Ectodermal cell (in vitro differentiated cells): ENCODE results near the gene CEP295NL.
"Not testable (repeated sequence)": the region's sequence is repeated elsewhere in the genome, so short reads cannot be mapped to it uniquely, and the experiment has no call there.

Experiments
- H3K27ac ChIP-seq: 2 replicates; pipeline ENCODE4 v1.7.0; 2013; ENCODE audit warnings: mild to moderate bottlenecking, low read depth, low read length; ENCODE audit not compliant: insufficient read depth, poor library complexity, severe bottlenecking
- H3K27me3 ChIP-seq: 2 replicates; pipeline ENCODE4 v1.7.0; 2013; ENCODE audit warnings: mild to moderate bottlenecking, low read length; ENCODE audit not compliant: insufficient read depth, control insufficient read depth, poor library complexity, severe bottlenecking
- H3K36me3 ChIP-seq: one replicate; pipeline ENCODE4 v1.7.0; 2013; ENCODE audit warnings: low read length; ENCODE audit not compliant: control insufficient read depth, insufficient read depth
- H3K4me1 ChIP-seq: one replicate; pipeline ENCODE4 v1.7.0; 2013; ENCODE audit warnings: low read length; ENCODE audit not compliant: control insufficient read depth, insufficient read depth
- H3K4me3 ChIP-seq: 2 replicates; pipeline ENCODE4 v1.7.0; 2013; ENCODE audit warnings: low read depth, low read length, control low read depth; ENCODE audit not compliant: insufficient read depth
- H3K9me3 ChIP-seq: 2 replicates; pipeline ENCODE4 v1.7.0; 2013; ENCODE audit warnings: mild to moderate bottlenecking, low read length, moderate library complexity; ENCODE audit not compliant: control insufficient read depth
- WGBS, 2 experiments: methylation state at CpG; one replicate each; pipeline ENCODE4 v1.1.7; 2013; ENCODE audit warnings: missing lambda C conversion rate in 2 of 2; 5-methylcytosine and 5-hydroxymethylcytosine counted together

The CEP295NL gene

DNA sequence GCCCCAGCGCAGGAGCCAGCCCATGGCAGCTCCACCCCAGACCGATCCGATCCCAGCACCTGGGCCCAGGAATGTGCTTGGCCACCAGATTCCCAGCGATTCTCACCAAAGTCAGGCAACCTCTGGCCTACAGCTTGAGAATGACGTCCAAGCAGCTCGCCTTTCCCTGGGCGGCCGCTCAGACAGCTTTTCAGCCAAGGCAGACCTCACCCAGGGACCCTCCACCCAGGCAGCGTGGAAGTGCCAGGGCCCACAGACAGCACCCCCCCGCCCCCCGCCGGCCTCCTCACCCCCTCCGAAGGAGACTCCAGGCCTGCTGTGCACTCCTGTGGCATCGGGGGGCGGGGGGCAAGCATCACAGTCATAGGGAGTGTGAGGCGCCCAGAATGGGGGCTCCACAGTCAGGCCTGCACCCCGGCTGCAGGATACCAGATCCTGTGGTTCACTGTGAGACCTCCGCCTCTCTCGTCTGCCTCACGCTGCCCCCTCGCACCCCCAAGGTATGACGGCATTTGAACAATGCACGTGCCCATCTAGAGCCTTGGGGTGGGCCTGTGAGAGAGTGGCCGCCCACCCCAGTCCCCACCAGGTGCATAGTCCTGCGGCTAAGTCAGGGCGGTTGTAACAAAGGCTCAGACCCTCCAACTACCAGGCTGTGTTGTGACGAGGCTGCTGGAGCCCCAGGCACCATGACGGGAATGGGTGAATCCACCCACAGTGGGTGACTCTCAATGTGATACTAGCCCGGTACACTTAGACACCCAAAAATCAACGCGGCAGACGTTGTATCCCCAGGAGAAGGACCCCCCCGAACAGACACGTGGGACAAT, 6.0 kb downstream of the CEP295NL start:
- Histone ChIP-seq H3K4me1 (peaks cover 24% of the 10 kb centered on the region), H3K27ac (no peak overlapping the region), H3K9me3 (no peaks in the 10 kb centered on the region), H3K36me3 (no peaks in the 10 kb centered on the region), H3K4me3 (no peak overlapping the region), H3K27me3 (no peaks in the 10 kb centered on the region)
- 94 to 95% methylated on average over 34 of the region's 34 CpGs for WGBS, 2 experiments

DNA sequence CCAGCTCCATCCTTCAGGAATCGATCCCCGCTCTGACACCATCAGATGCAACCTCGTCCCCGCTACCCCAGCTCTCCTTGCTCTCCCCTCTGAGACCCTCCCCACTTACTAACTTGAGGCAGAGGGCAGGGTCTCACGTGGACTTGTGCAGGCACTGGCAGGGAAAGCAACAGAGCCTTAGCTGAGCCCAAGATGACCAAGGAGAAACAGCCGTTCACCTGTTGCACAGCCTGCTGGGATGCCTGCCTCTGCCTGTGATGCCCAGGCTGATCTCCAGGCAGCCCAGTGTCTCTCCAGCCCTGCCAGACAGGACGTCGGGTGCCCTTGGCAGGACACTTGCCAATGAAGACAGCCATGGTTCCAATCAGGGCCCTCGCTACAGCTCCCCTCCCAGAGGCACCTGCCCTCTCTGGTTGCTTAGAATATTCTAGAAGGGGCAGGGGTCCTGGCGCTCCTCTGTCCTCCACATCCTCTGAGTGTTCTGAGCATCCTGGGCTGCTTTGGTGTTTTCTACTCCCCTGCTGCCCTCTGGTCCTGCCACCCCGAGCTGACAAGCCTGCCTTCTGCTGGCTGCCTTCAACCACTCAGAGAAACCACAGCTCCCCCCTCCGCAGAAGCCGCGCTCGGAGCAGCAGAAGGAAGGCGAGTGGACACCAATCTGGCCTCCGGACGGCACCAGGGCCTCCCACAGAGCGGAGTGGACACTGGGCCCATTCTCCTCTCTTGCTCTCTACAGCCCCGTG, 6.7 kb downstream of the CEP295NL start:
- 90 to 91% methylated on average over 20 of the region's 20 CpGs for WGBS, 2 experiments
- H3K27ac ChIP-seq: no peak overlapping the region
- no peaks in the 10 kb centered on the region for H3K9me3 ChIP-seq
- H3K4me1 ChIP-seq: peaks cover 24% of the 10 kb centered on the region
- no peaks in the 10 kb centered on the region for H3K36me3 ChIP-seq
- H3K4me3 ChIP-seq: no peak overlapping the region
- H3K27me3 ChIP-seq: no peaks in the 10 kb centered on the region

DNA sequence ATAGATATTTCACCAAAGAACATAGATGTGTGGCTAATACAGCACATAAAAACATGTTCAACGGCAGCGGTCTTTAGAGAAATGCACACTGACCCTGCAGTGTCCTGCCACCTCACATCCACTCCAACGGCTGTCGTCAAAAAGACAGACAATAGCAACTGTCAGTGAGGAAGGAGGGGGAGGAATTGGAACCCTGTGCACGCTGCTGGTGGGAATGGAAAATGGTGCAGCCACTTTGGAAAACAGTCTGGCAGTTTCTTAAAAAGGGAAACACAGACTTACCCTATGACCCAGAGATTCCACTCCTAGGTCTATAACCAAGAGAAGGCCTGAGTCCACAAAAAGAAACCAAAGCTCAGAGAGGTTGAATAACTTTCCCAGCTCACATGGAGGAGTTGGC, 7.7 kb downstream of the CEP295NL start:
- H3K27ac ChIP-seq: no peak overlapping the region
- peaks cover 24% of the 10 kb centered on the region for H3K4me1 ChIP-seq
- H3K36me3 ChIP-seq: no peaks in the 10 kb centered on the region
- no peaks in the 10 kb centered on the region for H3K27me3 ChIP-seq
- H3K4me3 ChIP-seq: no peak overlapping the region
- 85 to 90% methylated on average over 5 of the region's 5 CpGs for WGBS, 2 experiments
- H3K9me3 ChIP-seq: no peaks in the 10 kb centered on the region

DNA sequence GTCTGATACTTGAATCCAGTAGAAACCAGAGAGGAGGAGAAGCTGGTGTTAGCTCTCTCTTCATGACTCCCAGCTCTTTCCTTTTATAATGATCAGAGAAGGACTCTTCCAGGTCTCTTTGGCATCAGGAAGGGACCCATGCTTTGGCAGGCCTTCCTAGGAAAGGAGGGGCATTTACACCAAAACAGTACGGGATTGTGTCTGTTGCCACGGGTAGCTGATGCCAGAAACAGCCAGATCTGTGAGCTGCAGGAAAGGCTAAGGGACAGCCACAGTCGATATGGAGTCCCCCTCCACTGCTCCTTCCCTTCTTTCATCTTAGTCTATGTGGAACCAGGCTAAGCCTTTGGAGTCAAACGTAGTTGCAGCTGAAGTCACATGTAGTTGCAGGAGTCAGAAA, 9.3 kb downstream of the CEP295NL start:
- 86 to 87% methylated on average over 4 of the region's 4 CpGs for WGBS, 2 experiments
- no peak overlapping the region for H3K27ac ChIP-seq
- no peak overlapping the region for H3K4me3 ChIP-seq
- peaks cover 18% of the 10 kb centered on the region for H3K4me1 ChIP-seq
- H3K27me3 ChIP-seq: no peaks in the 10 kb centered on the region
- no peaks in the 10 kb centered on the region for H3K36me3 ChIP-seq
- no peaks in the 10 kb centered on the region for H3K9me3 ChIP-seq

DNA sequence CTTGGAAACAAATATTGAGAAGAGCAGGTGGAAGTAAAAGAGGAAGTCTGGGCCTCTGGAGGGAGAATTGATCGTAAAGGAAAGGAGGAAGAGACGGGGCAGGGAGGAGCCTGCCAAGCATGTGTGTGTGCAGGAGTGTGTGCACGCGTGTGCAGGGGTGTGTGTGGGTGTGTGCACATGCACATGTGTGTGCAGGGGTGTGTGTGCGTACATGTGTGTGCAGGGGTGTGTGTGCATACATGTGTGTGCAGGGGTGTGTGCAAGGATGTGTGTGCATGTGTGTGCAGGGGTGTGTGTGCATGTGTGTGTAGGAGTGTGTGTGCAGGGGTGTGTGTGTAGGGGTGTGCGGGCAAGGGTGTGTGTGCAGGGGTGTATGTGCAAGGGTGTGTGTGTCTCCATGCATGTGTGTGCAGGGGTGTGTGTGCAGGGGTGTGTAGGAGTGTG, 10.0 kb downstream of the CEP295NL start:
- H3K36me3 ChIP-seq: no peaks in the 10 kb centered on the region
- peaks cover 18% of the 10 kb centered on the region for H3K4me1 ChIP-seq
- H3K4me3 ChIP-seq: no peak overlapping the region
- H3K27me3 ChIP-seq: no peaks in the 10 kb centered on the region
- H3K9me3 ChIP-seq: no peaks in the 10 kb centered on the region
- no peak overlapping the region for H3K27ac ChIP-seq
- WGBS, 2 experiments: 87 to 92% methylated on average over 6 of the region's 6 CpGs

DNA sequence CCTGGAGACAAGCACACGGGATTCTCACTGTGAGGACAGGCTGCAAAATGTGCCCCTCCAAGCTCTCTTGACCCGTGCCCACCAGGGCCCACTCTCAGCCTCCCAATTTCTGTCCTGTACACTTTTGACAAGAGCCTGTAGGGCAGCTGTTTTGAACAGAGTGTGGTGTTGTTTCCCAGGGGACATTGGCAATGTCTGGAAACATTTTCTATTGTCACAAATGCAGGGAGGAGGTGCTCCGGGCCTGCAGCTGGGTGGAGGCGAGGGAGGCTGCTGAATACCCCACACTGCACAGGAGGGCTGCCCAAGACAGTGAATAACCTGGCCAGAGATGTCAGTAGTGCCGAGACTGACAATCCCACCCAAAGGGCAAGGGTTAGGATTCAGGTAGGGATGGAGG, 10.5 kb downstream of the CEP295NL start:
- H3K27ac ChIP-seq: no peak overlapping the region
- no peaks in the 10 kb centered on the region for H3K9me3 ChIP-seq
- H3K4me1 ChIP-seq: peaks cover 18% of the 10 kb centered on the region
- no peaks in the 10 kb centered on the region for H3K27me3 ChIP-seq
- WGBS, 2 experiments: 85 to 87% methylated on average over 5 of the region's 5 CpGs
- no peaks in the 10 kb centered on the region for H3K36me3 ChIP-seq
- no peak overlapping the region for H3K4me3 ChIP-seq

DNA sequence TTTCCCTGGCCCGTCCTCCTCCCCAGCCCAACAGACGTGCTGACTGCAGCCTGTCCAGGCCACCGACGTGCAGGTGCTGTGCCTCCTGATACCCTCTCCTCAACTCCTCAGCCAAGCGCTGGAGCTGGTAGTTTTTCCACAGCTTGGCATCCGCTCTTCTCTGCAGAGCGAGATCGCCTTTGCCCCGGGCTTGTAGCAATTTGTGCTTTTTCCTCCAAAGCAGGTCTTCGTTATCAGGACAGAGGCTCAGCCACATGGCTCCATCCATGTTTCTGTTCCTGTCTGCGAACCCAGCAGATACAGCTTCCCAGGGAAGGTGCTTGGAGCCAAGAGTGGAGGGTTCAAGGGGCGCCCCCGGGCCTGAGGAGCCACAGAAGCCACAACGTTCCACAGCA, 10.9 kb downstream of the CEP295NL start:
- Histone ChIP-seq H3K27ac (no peak overlapping the region), H3K27me3 (no peaks in the 10 kb centered on the region), H3K4me3 (no peak overlapping the region), H3K9me3 (no peaks in the 10 kb centered on the region), H3K4me1 (peaks cover 14% of the 10 kb centered on the region), H3K36me3 (no peaks in the 10 kb centered on the region)
- WGBS, 2 experiments: 93 to 96% methylated on average over 14 of the region's 14 CpGs

DNA sequence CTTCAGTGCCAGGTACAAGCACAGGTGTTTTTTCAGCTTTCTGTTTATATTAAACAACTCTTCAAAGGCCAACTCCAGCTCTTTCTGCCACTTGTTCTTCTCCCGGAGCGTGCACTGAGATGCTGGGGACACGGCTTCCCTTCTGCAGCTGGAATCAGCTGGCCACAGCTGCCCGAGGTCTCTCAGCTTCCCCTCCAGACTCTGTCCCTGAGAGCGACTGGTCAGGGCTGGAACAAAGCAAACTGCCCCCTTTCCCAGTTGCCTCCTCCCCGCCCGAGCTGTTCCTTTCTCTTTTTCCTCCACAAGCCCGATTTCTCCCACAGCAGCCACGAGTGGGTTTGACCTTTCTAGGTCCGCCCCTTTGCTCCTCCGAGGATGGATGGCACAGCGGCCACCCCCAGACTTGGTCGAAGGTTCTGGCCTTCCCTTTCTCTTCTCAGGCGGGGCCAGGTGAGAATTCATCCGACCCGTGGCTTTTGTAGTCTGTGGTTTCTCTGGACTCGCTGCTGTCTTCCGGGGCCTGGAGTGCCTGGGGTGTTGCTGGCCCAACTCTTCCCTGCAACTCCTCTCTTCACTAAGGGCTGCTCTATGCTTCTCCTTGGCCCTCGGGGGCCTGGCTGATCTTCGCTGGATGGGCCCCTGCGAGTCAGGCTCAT, 11.5 kb downstream of the CEP295NL start:
- Histone ChIP-seq H3K27me3 (no peaks in the 10 kb centered on the region), H3K27ac (no peak overlapping the region), H3K4me1 (peaks cover 14% of the 10 kb centered on the region), H3K4me3 (no peak overlapping the region), H3K9me3 (no peaks in the 10 kb centered on the region), H3K36me3 (no peaks in the 10 kb centered on the region)
- 92 to 93% methylated on average over 21 of the region's 21 CpGs for WGBS, 2 experiments

DNA sequence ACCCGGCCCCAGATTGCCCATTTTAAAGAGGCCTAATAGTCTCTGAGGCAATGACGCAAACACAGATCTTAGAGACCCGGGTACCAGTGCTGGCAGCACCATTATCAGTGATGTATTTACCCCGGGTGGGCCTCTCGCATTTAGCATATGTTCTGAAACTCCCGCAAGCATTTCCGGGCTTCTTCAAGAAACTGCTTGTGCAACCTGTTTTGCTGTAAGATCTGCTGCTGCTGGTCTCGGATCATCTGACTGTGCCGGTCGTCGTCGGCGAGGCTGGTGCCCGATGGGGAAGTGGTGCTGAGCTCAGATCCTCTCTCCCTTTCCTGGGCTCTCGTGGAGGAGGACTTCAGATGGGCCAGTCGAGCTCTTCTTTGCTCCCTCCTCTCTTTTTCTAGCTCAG, 12.5 kb downstream of the CEP295NL start:
- no peak overlapping the region for H3K4me3 ChIP-seq
- H3K27me3 ChIP-seq: no peaks in the 10 kb centered on the region
- WGBS, 2 experiments: 93 to 94% methylated on average over 16 of the region's 16 CpGs
- no peaks in the 10 kb centered on the region for H3K9me3 ChIP-seq
- H3K36me3 ChIP-seq: no peaks in the 10 kb centered on the region
- H3K4me1 ChIP-seq: peaks cover 10% of the 10 kb centered on the region
- no peak overlapping the region for H3K27ac ChIP-seq

DNA sequence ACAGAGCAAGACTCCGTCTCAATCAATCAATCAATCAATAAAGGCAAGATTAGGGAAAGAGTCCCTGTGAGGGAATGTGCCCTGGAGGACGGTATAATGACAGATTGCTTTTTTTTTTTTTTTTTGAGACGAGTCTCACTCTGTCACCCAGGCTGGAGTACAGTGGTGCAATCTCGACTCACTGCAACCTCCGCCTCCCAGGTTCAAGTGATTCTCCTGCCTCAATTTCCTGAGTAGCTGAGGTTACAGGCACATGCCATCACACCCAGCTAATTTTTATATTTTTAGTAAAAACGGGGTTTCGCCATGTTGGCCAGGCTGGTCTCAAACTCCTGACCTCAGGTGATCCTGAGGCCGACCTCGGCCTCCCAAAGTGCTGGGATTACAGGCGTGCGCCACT, 12.9 kb downstream of the CEP295NL start:
- H3K4me3 ChIP-seq, H3K4me1 ChIP-seq, H3K27ac ChIP-seq, H3K27me3 ChIP-seq, H3K36me3 ChIP-seq, H3K9me3 ChIP-seq: not testable (repeated sequence)
- 93 to 96% methylated on average over 11 of the region's 11 CpGs for WGBS, 2 experiments
